GM12891 (cell line): Measurements from ENCODE around the gene STAT5A.

Experiments used
- PAX5 ChIP-seq: IDR thresholded peaks from 2 replicates; pipeline ENCODE4 v1.6.1; 2011; ENCODE audit warnings: low read length, moderate library complexity, mild to moderate bottlenecking; ENCODE audit not compliant: insufficient read depth, severe bottlenecking
- POLR2A ChIP-seq: IDR thresholded peaks from 2 replicates; pipeline ENCODE4 v1.6.1; 2011; ENCODE audit warnings: low read depth, low read length, control low read depth
- POLR2AphosphoS5 ChIP-seq: IDR thresholded peaks from 2 replicates; pipeline ENCODE4 v1.6.1; 2011; ENCODE audit warnings: low read depth, low read length, control low read depth
- POU2F2 ChIP-seq: IDR thresholded peaks from 2 replicates; pipeline ENCODE4 v1.6.1; 2011; ENCODE audit warnings: low read depth, mild to moderate bottlenecking, control low read depth, low read length, moderate library complexity
- SPI1 ChIP-seq: IDR thresholded peaks from 2 replicates; pipeline ENCODE4 v1.6.1; 2011; ENCODE audit warnings: low read depth, low read length, control low read depth
- TAF1 ChIP-seq: IDR thresholded peaks from 2 replicates; pipeline ENCODE4 v1.6.1; 2011; ENCODE audit warnings: low read depth, low read length, control low read depth

DNA sequence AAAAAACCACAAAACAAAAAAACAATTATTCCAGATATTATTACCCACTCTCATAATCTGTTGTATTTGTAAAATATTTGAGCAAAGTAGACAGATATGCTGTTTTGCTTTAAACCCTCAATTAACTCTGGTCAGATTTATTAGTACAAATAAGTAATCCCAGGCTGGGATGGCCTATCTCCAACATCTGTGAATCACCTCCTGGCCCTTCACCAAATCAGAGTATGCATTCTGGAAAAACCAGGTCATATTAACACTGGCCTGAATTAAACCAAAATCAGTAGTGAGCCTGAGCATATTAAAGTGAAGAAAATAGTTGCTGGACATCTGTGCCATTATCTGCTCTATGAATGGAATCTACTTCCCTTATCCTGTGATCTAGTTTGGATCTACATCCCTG is 58.9 kb downstream of the STAT5A start:
- TF ChIP-seq POLR2A (no peak), POLR2AphosphoS5 (no peak), TAF1 (no peak), PAX5 (no peak), SPI1 (no peak), POU2F2 (no peak)
